K562 (cell line): ENCODE measurements around the gene TAMALIN. TPM values are rescaled to one million over a fixed set of nuclear protein-coding genes. Genes with fewer than 3 reads are reported as not detected.

Experiments
- ATAC-seq: fragments of 200-7000 bp; cut with Tn5 transposase; 3 replicates; pipeline ENCODE4 v1.9.1; 2020; ENCODE audit warnings: moderate library complexity
- BruUV-seq: library from RNA; stranded (reverse); fragments of 400-500 nt; replicated peaks from 2 replicates; lab custom pipeline; 2021; lab: Mats Ljungman, UMichigan
- CTCF ChIA-PET: fragments of 300-600 bp; formaldehyde crosslinking; extraction: SDS; loops from one replicate; lab custom pipeline; 2021; ENCODE audit warnings: low intra/inter-chr PET ratio; lab: Yijun Ruan, JAX
- POLR2A ChIA-PET: fragments of 300-600, 350-650 bp; sonication (Branson Sonifier 250); formaldehyde crosslinking; extraction: SDS; loops from one replicate; lab custom pipeline; 2021; ENCODE audit warnings: antibody characterized with exemption, inconsistent platforms; lab: Yijun Ruan, JAX
- DNase-seq, 4 experiments: peaks; one replicate each; pipeline versions ENCODE4 v3.0.0 to v3.0.0-alpha.2; 2011 to 2018; ENCODE audit warnings: low spot score in 3 of 4, mixed read lengths in 3 of 4; ENCODE audit errors: extremely low read depth in 1 of 4
- FAIRE-seq: peaks from 2 replicates; lab custom pipeline; 2011; peaks lifted over from hg19 to GRCh38; lab: Jason Lieb, UNC
- H2AFZ ChIP-seq: 2 replicates; pipeline ENCODE4 v1.6.0; 2011; ENCODE audit warnings: low read depth, low read length, control low read depth, inconsistent platforms
- H3K27ac ChIP-seq: fragments of 200-600 bp; 3 replicates; pipeline ENCODE4 v1.8.0; 2011; ENCODE audit warnings: low read depth, mild to moderate bottlenecking, control low read depth, inconsistent platforms, low read length, moderate library complexity, mixed read lengths; ENCODE audit errors: extremely low read depth
- H3K27me3 ChIP-seq, 2 experiments: fragments of 300-600 bp in 1 of 2; 2 replicates in 1 of 2; 3 replicates in 1 of 2; pipeline versions ENCODE4 v1.6.0 to v1.8.0; 2011; ENCODE audit warnings: inconsistent platforms in 2 of 2, low read length in 2 of 2, mild to moderate bottlenecking in 1 of 2, mixed read lengths in 1 of 2, moderate library complexity in 1 of 2; ENCODE audit not compliant: control insufficient read depth in 2 of 2, insufficient read depth in 2 of 2
- H3K36me3 ChIP-seq: fragments of 300-600 bp; 3 replicates; pipeline ENCODE4 v1.8.0; 2011; ENCODE audit warnings: mild to moderate bottlenecking, low read length, inconsistent platforms; ENCODE audit not compliant: control insufficient read depth, insufficient read depth
- H3K4me1 ChIP-seq, 2 experiments: fragments of 200-600 bp in 1 of 2; replicated peaks in 1 of 2; 2 replicates in 1 of 2; 3 replicates in 1 of 2; pipeline versions ENCODE4 v1.5.1 to v1.8.0; 2011; ENCODE audit warnings: inconsistent platforms in 2 of 2, low read length in 2 of 2, mild to moderate bottlenecking in 1 of 2, mixed read lengths in 1 of 2, moderate library complexity in 1 of 2; ENCODE audit not compliant: control insufficient read depth in 2 of 2, insufficient read depth in 2 of 2
- H3K4me2 ChIP-seq: 2 replicates; pipeline ENCODE4 v1.6.1; 2011; ENCODE audit warnings: low read length, control low read depth, inconsistent platforms, mixed read lengths; ENCODE audit not compliant: insufficient read depth
- H3K4me3 ChIP-seq: fragments of 200-600 bp; sonication (generic), shearing (Covaris generic); 2 replicates; pipeline ENCODE4 v1.5.1; 2016; ENCODE audit warnings: control low read depth, inconsistent platforms
- H3K79me2 ChIP-seq: fragments of 200-600 bp; 3 replicates; pipeline ENCODE4 v1.8.0; 2011; ENCODE audit warnings: low read length, inconsistent platforms; ENCODE audit not compliant: control insufficient read depth, insufficient read depth
- H3K9ac ChIP-seq, 2 experiments: 2 replicates each; pipeline versions ENCODE4 v1.6.0 to v1.6.1; 2011; ENCODE audit warnings: low read depth in 2 of 2, low read length in 2 of 2, control low read depth in 1 of 2, inconsistent platforms in 1 of 2, mild to moderate bottlenecking in 1 of 2, mixed read lengths in 1 of 2; ENCODE audit not compliant: insufficient read depth in 1 of 2
- H3K9me1 ChIP-seq: one replicate; pipeline ENCODE4 v1.6.0; 2011; ENCODE audit warnings: inconsistent platforms, mild to moderate bottlenecking, low read length, moderate library complexity; ENCODE audit not compliant: control insufficient read depth, insufficient read depth
- H3K9me3 ChIP-seq: replicated peaks from 2 replicates; pipeline ENCODE4 v1.5.1; 2011; ENCODE audit warnings: low read depth, low read length, inconsistent platforms; ENCODE audit not compliant: control insufficient read depth, insufficient read depth
- H4K20me1 ChIP-seq: replicated peaks from 2 replicates; pipeline ENCODE4 v1.6.1; 2011; ENCODE audit warnings: low read length, inconsistent platforms, mixed read lengths; ENCODE audit not compliant: control insufficient read depth, insufficient read depth
- ARID2 ChIP-seq: fragments of 450-650 bp; IDR thresholded peaks from 2 replicates; pipeline ENCODE4 v1.6.1; 2017; ENCODE audit warnings: antibody characterized with exemption, mild to moderate bottlenecking
- CTBP1 ChIP-seq: fragments of 450-650 bp; IDR thresholded peaks from 2 replicates; pipeline ENCODE4 v1.6.1; 2016; ENCODE audit warnings: borderline replicate concordance
- CXXC5 ChIP-seq: fragments of 250-450 bp; sonication (Bioruptor Pico); IDR thresholded peaks from 2 replicates; pipeline ENCODE4 v1.8.0; 2022; ENCODE audit warnings: inconsistent platforms, mild to moderate bottlenecking, moderate library complexity
- GABPB2 ChIP-seq: fragments of 250-450 bp; sonication (Bioruptor Pico); conservative IDR thresholded peaks from 2 replicates; pipeline ENCODE4 v1.5.1; 2021; ENCODE audit warnings: mild to moderate bottlenecking
- HNRNPK ChIP-seq: fragments of 200-400 bp; formaldehyde crosslinking; IDR thresholded peaks from one replicate; pipeline ENCODE4 v1.6.1; 2018; ENCODE audit warnings: mild to moderate bottlenecking, low read depth, low read length; ENCODE audit not compliant: poor library complexity, severe bottlenecking
- POLR2AphosphoS2 ChIP-seq: IDR thresholded peaks from 2 replicates; pipeline ENCODE4 v1.6.1; 2012; ENCODE audit warnings: low read length, improper control_type of control experiment
- POLR3G ChIP-seq: IDR thresholded peaks from 2 replicates; pipeline ENCODE4 v1.6.1; 2011; ENCODE audit not compliant: insufficient read length, insufficient replicate concordance; ENCODE audit errors: extremely low read depth
- RFX5 ChIP-seq: IDR thresholded peaks from 2 replicates; pipeline ENCODE4 v1.6.1; 2011; ENCODE audit warnings: low read depth, mild to moderate bottlenecking, improper control_type of control experiment, low read length
- ZBED1 ChIP-seq: IDR thresholded peaks from 2 replicates; pipeline ENCODE4 v1.6.1; 2014
- ZFP36 ChIP-seq: fragments of 150-350 bp; IDR thresholded peaks from 2 replicates; pipeline ENCODE4 v1.6.1; 2018; ENCODE audit warnings: low read length, low read depth; ENCODE audit not compliant: partially characterized antibody
- WGBS: fragments of 100-300 bp; shearing (Covaris generic); methylation state at CpG from one replicate; pipeline ENCODE4 v1.1.6; 2016; ENCODE audit warnings: low coverage, mixed read lengths; ENCODE audit not compliant: insufficient coverage; ENCODE audit errors: missing lambda C conversion rate; 5-methylcytosine and 5-hydroxymethylcytosine counted together
- in situ Hi-C: fragments of 300-500 bp; cut with MboI; formaldehyde crosslinking; loops from 4 replicates; pipeline ENCODE4 v1.15.0; 2018; ENCODE audit warnings: inconsistent platforms, mixed read lengths
- intact Hi-C: fragments of 100-400 bp; cut with micrococcal nuclease; formaldehyde crosslinking; loops from 2 replicates; pipeline ENCODE4 v1.14.2; 2022
- polyA plus RNA-seq, 8 experiments: library from polyadenylated mRNA; depleted of rRNA in 4 of 8; stranded (reverse) in 5 of 8; unstranded in 3 of 8; fragments of >200 nt; fragmentation: Nextera tagmentation in 2 of 8; fragmentation: Illumina TruSeq in 1 of 8; extraction: Ambion mirVana in 2 of 8; extraction: Trizol in 1 of 8; gene quantifications; 2 replicates each; pipeline versions ENCODE4 v1.2.1 to v1.2.3, GENCODE V29; 2011 to 2014; ENCODE audit warnings: inconsistent platforms in 1 of 8, missing spikeins in 1 of 8
- total RNA-seq, 7 experiments: library from RNA; depleted of rRNA in 6 of 7; stranded (reverse); fragments of >200 nt in 6 of 7; fragmentation: Illumina TruSeq in 2 of 7; extraction: Trizol in 2 of 7; gene quantifications; 2 replicates each; pipeline versions ENCODE4 v1.2.1 to v1.2.3, GENCODE V29; 2011 to 2021; ENCODE audit warnings: low replicate concordance in 1 of 7
- TF ChIP-seq, protein P1 (sequence below): fragments of 250-450 bp; sonication (Bioruptor Pico); IDR thresholded peaks from 2 replicates; pipeline ENCODE4 v1.5.1; 2021; ENCODE audit warnings: mild to moderate bottlenecking
- TF ChIP-seq, protein P2 (sequence below): sonication (generic); formaldehyde crosslinking; IDR thresholded peaks from 2 replicates; pipeline ENCODE4 v1.8.0; 2022; ENCODE audit warnings: mild to moderate bottlenecking, missing genetic modification reagents
- TF ChIP-seq, protein P3 (sequence below): sonication (generic); formaldehyde crosslinking; IDR thresholded peaks from 2 replicates; pipeline ENCODE4 v1.8.1; 2022; ENCODE audit warnings: missing genetic modification reagents
- TF ChIP-seq, protein P4 (sequence below): fragments of 450-650 bp; IDR thresholded peaks from 2 replicates; pipeline ENCODE4 v1.6.1; 2016; ENCODE audit warnings: low read depth, mild to moderate bottlenecking, moderate library complexity

TAMALIN gene
- total and polyA plus RNA-seq, 9 of the 15 experiments (the other 6 are each of a cell fraction or from before 2014, with no cell fraction given), result 0.74 to 2.2 (median 1.5) TPM; not detected in 2

DNA sequence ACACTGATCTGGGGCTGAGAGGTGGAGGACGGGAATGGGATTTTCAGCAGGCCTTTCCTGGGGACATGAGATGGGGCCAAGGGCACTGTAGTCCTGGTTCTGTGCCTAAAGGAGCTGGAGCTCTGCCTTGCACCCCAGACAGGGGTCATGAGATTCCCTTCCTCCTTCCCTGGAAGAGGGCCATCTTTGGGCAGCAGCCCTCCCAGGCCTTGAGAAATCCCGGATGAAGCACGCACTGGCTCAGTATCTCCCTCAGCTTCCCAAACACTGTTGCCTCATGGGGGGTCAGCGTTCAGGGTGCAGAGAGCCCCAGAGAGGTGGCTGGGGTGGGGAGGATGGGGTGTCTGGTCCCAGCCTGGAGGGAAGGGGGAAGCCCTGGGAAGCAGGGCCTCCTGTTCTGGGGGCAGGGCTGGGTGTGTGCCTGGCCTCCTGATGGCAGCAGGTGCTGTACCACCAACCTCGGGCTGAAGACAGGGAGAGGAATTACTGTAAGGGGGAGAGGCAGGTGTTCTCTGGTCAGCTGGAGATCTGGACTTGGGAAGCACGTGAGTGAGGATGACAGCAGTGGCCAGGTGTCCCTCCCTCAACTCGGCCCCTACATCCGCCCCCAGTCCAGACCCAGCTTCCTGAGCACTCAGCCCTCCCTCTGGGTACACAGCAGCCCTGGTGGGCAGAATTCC, 36.1 kb downstream of the TAMALIN start (continued):
- TF ChIP-seq, protein P1, sequence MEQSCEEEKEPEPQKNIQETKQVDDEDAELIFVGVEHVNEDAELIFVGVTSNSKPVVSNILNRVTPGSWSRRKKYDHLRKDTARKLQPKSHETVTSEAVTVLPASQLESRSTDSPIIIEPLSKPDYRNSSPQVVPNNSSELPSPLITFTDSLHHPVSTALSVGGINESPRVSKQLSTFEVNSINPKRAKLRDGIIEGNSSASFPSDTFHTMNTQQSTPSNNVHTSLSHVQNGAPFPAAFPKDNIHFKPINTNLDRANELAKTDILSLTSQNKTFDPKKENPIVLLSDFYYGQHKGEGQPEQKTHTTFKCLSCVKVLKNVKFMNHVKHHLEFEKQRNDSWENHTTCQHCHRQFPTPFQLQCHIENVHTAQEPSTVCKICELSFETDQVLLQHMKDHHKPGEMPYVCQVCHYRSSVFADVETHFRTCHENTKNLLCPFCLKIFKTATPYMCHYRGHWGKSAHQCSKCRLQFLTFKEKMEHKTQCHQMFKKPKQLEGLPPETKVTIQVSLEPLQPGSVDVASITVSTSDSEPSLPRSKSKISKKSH (CRISPR knock-in tag), result no peak
- TF ChIP-seq, protein P2, sequence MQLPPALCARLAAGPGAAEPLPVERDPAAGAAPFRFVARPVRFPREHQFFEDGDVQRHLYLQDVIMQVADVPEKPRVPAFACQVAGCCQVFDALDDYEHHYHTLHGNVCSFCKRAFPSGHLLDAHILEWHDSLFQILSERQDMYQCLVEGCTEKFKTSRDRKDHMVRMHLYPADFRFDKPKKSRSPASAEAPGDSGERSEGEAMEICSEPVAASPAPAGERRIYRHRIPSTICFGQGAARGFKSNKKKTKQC (CRISPR knock-in tag), result no peak
- TF ChIP-seq HNRNPK (no peak), CTBP1 (no peak), ZFP36 (no peak), ZBED1 (no peak)

GRCh38 chr12:52043386-52044212, 36.9 kb downstream of the TAMALIN start:
- POLR2A ChIA-PET, result interaction anchor here (0.9 to 1.6 kb wide), 3 partner anchors 14 to 31 kb away, joined by 3 to 4 read pairs (median 4); partner anchors contain the start of gene ATG101
- no peak overlapping the region for H3K4me2 ChIP-seq
- TF ChIP-seq GABPB2 (CRISPR knock-in tag), result no peak
- no peak for TF ChIP-seq POLR3G
- TF ChIP-seq, protein P3, sequence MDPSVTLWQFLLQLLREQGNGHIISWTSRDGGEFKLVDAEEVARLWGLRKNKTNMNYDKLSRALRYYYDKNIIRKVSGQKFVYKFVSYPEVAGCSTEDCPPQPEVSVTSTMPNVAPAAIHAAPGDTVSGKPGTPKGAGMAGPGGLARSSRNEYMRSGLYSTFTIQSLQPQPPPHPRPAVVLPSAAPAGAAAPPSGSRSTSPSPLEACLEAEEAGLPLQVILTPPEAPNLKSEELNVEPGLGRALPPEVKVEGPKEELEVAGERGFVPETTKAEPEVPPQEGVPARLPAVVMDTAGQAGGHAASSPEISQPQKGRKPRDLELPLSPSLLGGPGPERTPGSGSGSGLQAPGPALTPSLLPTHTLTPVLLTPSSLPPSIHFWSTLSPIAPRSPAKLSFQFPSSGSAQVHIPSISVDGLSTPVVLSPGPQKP (CRISPR knock-in tag), result no peak
- TF ChIP-seq, protein P4, sequence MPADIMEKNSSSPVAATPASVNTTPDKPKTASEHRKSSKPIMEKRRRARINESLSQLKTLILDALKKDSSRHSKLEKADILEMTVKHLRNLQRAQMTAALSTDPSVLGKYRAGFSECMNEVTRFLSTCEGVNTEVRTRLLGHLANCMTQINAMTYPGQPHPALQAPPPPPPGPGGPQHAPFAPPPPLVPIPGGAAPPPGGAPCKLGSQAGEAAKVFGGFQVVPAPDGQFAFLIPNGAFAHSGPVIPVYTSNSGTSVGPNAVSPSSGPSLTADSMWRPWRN, result no peak
- no peak for TF ChIP-seq RFX5
- no peak for TF ChIP-seq CXXC5 (CRISPR knock-in tag)
- TF ChIP-seq POLR2AphosphoS2, result no peak
- no peak for TF ChIP-seq ARID2
- TF ChIP-seq CTBP1, result no peak

More at GRCh38 chr12:52043386-52044212, 36.9 kb downstream of the TAMALIN start:
- FAIRE-seq, result no peak
- Histone ChIP-seq H3K9me1 (no peaks in the 10 kb centered on the region), H3K27me3 (peaks cover 0 to 6% of the 10 kb centered on the region in 2 experiments; a peak in 1 of 5 replicates), H4K20me1 (no peaks in the 10 kb centered on the region), H3K9ac (peak overlapping the region in 1 of 2 experiments; percentile 75; a peak in 2 of 4 replicates), H3K9me3 (no peaks in the 10 kb centered on the region), H2AFZ (no peak overlapping the region), H3K79me2 (no peaks in the 10 kb centered on the region), H3K27ac (no peak overlapping the region), H3K36me3 (no peaks in the 10 kb centered on the region), H3K4me1 (peaks cover 3 to 27% of the 10 kb centered on the region in 2 experiments; a peak in 3 of 5 replicates), H3K4me3 (no peak overlapping the region)
- CTCF ChIA-PET, result no interaction called here
- ATAC-seq, result peak; percentile 42
- 19% methylated on average over 21 of the region's 21 CpGs for WGBS
- no TSS peak for BruUV-seq
- in situ Hi-C loops (no loop called here), intact Hi-C loops (no loop called here)
- DNase-seq, result no peak
